ENCODE data around the gene NPY. TPM values are rescaled to one million over a fixed set of nuclear protein-coding genes. Genes with fewer than 3 reads are reported as not detected.
A peak's percentile ranks its signal among the peaks of the same experiment; 100 is the strongest.

The NPY gene
- total RNA-seq, 2 experiments from 2014 or later: not detected

- H3K27ac Mint-ChIP-seq: no peak overlapping the region
- H3K36me3 Mint-ChIP-seq (ENCODE audit: low read depth): peaks cover 2% of the 10 kb centered on the region
- peaks cover 51% of the 10 kb centered on the region for H3K27me3 Mint-ChIP-seq (ENCODE audit: low read depth)
- DNase-seq: no peak
- POLR2A ChIA-PET: no interaction called here
- no peaks in the 10 kb centered on the region for H3K9me3 Mint-ChIP-seq (ENCODE audit: insufficient read depth)
- H3K4me1 Mint-ChIP-seq (ENCODE audit: low read depth): peaks cover 17% of the 10 kb centered on the region
- H3K4me3 Mint-ChIP-seq: no peak overlapping the region
- ATAC-seq: no peak
- CTCF ChIA-PET: no interaction called here
Measured at GRCh38 chr7:24284699-24285506, 913 bp downstream of the NPY start.

GRCh38 chr7:24290004-24290641 lies 6.1 kb downstream of the NPY start:
- no peak overlapping the region for H3K27ac Mint-ChIP-seq
- CTCF ChIA-PET: interaction anchor here (0.5 to 1.9 kb wide), 15 partner anchors 8 to 803 kb away, joined by 3 to 14 read pairs (median 3); no protein-coding TSS in a partner anchor
- peaks cover 10% of the 10 kb centered on the region for H3K4me1 Mint-ChIP-seq (ENCODE audit: low read depth)
- no peak overlapping the region for H3K4me3 Mint-ChIP-seq
- POLR2A ChIA-PET: interaction anchor here (1.2 kb wide), 1 partner anchor 9 kb away, joined by 3 read pairs; no protein-coding TSS in a partner anchor
- peak; percentile 57 for DNase-seq
- H3K27me3 Mint-ChIP-seq (ENCODE audit: low read depth): peaks cover 29% of the 10 kb centered on the region
- no peaks in the 10 kb centered on the region for H3K9me3 Mint-ChIP-seq (ENCODE audit: insufficient read depth)
- no peaks in the 10 kb centered on the region for H3K36me3 Mint-ChIP-seq (ENCODE audit: low read depth)
- ATAC-seq: peak; percentile 89

GRCh38 chr7:24291271-24291670 lies 7.3 kb downstream of the NPY start:
- Mint-ChIP-seq H3K4me1 (ENCODE audit: low read depth) (peaks cover 7% of the 10 kb centered on the region), H3K4me3 (no peak overlapping the region), H3K36me3 (ENCODE audit: low read depth) (no peaks in the 10 kb centered on the region), H3K9me3 (ENCODE audit: insufficient read depth) (no peaks in the 10 kb centered on the region), H3K27me3 (ENCODE audit: low read depth) (peaks cover 20% of the 10 kb centered on the region), H3K27ac (no peak overlapping the region)
- ATAC-seq (no peak), DNase-seq (no peak)
- CTCF ChIA-PET: interaction anchor here (1.3 to 1.4 kb wide), 2 partner anchors 297 to 375 kb away, joined by 3 to 4 read pairs; no protein-coding TSS in a partner anchor
- POLR2A ChIA-PET: no interaction called here

GRCh38 chr7:24297362-24297761 lies 13.4 kb downstream of the NPY start:
- no peak for DNase-seq
- H3K9me3 Mint-ChIP-seq (ENCODE audit: insufficient read depth): no peaks in the 10 kb centered on the region
- H3K4me1 Mint-ChIP-seq (ENCODE audit: low read depth): no peaks in the 10 kb centered on the region
- CTCF ChIA-PET: no interaction called here
- POLR2A ChIA-PET: no interaction called here
- H3K4me3 Mint-ChIP-seq: no peak overlapping the region
- H3K36me3 Mint-ChIP-seq (ENCODE audit: low read depth): no peaks in the 10 kb centered on the region
- no peak overlapping the region for H3K27ac Mint-ChIP-seq
- no peak for ATAC-seq
- H3K27me3 Mint-ChIP-seq (ENCODE audit: low read depth): peaks cover 15% of the 10 kb centered on the region

GRCh38 chr7:24298696-24299095 lies 14.7 kb downstream of the NPY start:
- Mint-ChIP-seq H3K4me3 (no peak overlapping the region), H3K27me3 (ENCODE audit: low read depth) (peaks cover 18% of the 10 kb centered on the region), H3K27ac (no peak overlapping the region), H3K36me3 (ENCODE audit: low read depth) (no peaks in the 10 kb centered on the region), H3K9me3 (ENCODE audit: insufficient read depth) (no peaks in the 10 kb centered on the region), H3K4me1 (ENCODE audit: low read depth) (no peaks in the 10 kb centered on the region)
- DNase-seq: no peak
- POLR2A ChIA-PET: interaction anchor here (1.5 kb wide), 1 partner anchor 14 kb away, joined by 3 read pairs; no protein-coding TSS in a partner anchor
- CTCF ChIA-PET: no interaction called here
- no peak for ATAC-seq

- Mint-ChIP-seq H3K27ac (no peak overlapping the region), H3K36me3 (ENCODE audit: low read depth) (no peaks in the 10 kb centered on the region), H3K9me3 (ENCODE audit: insufficient read depth) (no peaks in the 10 kb centered on the region), H3K27me3 (ENCODE audit: low read depth) (peaks cover 18% of the 10 kb centered on the region), H3K4me3 (no peak overlapping the region), H3K4me1 (ENCODE audit: low read depth) (no peaks in the 10 kb centered on the region)
- POLR2A ChIA-PET: interaction anchor here (1.5 kb wide), 1 partner anchor 13 kb away, joined by 3 read pairs; no protein-coding TSS in a partner anchor
- no peak for DNase-seq
- CTCF ChIA-PET: no interaction called here
- ATAC-seq: no peak
Measured at GRCh38 chr7:24299192-24299591, 15.2 kb downstream of the NPY start.

- Mint-ChIP-seq H3K27ac (no peak overlapping the region), H3K4me1 (ENCODE audit: low read depth) (no peaks in the 10 kb centered on the region), H3K4me3 (no peak overlapping the region), H3K27me3 (ENCODE audit: low read depth) (peaks cover 20% of the 10 kb centered on the region), H3K9me3 (ENCODE audit: insufficient read depth) (no peaks in the 10 kb centered on the region), H3K36me3 (ENCODE audit: low read depth) (no peaks in the 10 kb centered on the region)
- DNase-seq (no peak), ATAC-seq (no peak)
- ChIA-PET POLR2A (no interaction called here), CTCF (no interaction called here)
Measured at GRCh38 chr7:24301703-24302102, 17.7 kb downstream of the NPY start.

- no peak for DNase-seq
- ChIA-PET POLR2A (no interaction called here), CTCF (no interaction called here)
- ATAC-seq: no peak
- Mint-ChIP-seq H3K4me3 (no peak overlapping the region), H3K9me3 (ENCODE audit: insufficient read depth) (no peaks in the 10 kb centered on the region), H3K4me1 (ENCODE audit: low read depth) (no peaks in the 10 kb centered on the region), H3K27ac (no peak overlapping the region), H3K27me3 (ENCODE audit: low read depth) (peaks cover 17% of the 10 kb centered on the region), H3K36me3 (ENCODE audit: low read depth) (no peaks in the 10 kb centered on the region)
Measured at GRCh38 chr7:24304494-24305095, 20.6 kb downstream of the NPY start.

DNA sequence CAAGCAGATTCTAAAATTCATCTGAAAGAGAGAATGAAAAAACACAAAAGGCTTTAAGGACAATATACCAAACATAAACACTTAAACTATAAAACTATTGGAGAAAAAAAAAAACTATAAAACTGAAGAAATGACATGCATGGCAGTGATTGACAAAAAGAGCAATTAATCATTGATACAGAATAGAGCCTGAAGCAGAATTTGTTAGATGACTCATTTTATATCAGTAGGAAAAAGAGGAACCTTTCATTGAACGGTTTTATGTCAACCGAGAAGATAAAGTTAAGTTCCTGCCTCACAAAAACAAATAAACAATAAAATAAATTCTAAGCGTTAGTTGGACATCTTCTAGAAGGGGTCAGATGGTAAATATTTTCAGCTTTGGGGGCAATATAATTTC lies 23.3 kb downstream of the NPY start:
- ATAC-seq (no peak), DNase-seq (no peak)
- no peaks in the 10 kb centered on the region for H3K36me3 Mint-ChIP-seq (ENCODE audit: low read depth)
- ChIA-PET CTCF (no interaction called here), POLR2A (no interaction called here)
- H3K27ac Mint-ChIP-seq: no peak overlapping the region
- peaks cover 19% of the 10 kb centered on the region for H3K27me3 Mint-ChIP-seq (ENCODE audit: low read depth)
- H3K9me3 Mint-ChIP-seq (ENCODE audit: insufficient read depth): no peaks in the 10 kb centered on the region
- no peak overlapping the region for H3K4me3 Mint-ChIP-seq
- no peaks in the 10 kb centered on the region for H3K4me1 Mint-ChIP-seq (ENCODE audit: low read depth)

DNA sequence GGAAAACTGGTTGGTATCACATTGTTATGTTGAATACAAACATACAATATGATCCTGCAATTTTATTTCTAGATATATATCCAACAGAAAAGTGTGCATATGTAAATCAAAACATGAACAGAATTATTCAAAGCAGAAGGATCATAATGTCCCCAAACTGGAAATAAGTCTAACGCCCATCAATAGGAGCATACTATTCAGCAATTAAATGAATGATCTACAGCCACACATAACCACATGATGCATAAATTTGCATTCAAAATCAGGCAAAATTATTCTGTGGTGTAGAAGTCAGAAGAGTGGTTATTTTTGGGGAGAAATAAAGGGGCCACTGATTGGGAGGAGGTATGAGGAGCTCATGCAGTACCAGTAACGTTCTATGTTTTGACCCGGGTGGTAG lies 28.6 kb downstream of the NPY start:
- peaks cover 14% of the 10 kb centered on the region for H3K27me3 Mint-ChIP-seq (ENCODE audit: low read depth)
- POLR2A ChIA-PET: interaction anchor here (1.5 kb wide), 1 partner anchor 13 kb away, joined by 3 read pairs; no protein-coding TSS in a partner anchor
- CTCF ChIA-PET: no interaction called here
- H3K4me3 Mint-ChIP-seq: no peak overlapping the region
- H3K36me3 Mint-ChIP-seq (ENCODE audit: low read depth): no peaks in the 10 kb centered on the region
- DNase-seq: no peak
- no peaks in the 10 kb centered on the region for H3K9me3 Mint-ChIP-seq (ENCODE audit: insufficient read depth)
- H3K4me1 Mint-ChIP-seq (ENCODE audit: low read depth): no peaks in the 10 kb centered on the region
- H3K27ac Mint-ChIP-seq: no peak overlapping the region
- ATAC-seq: no peak

- DNase-seq (no peak), ATAC-seq (no peak)
- Mint-ChIP-seq H3K27ac (no peak overlapping the region), H3K9me3 (ENCODE audit: insufficient read depth) (no peaks in the 10 kb centered on the region), H3K27me3 (ENCODE audit: low read depth) (peaks cover 11% of the 10 kb centered on the region), H3K4me3 (no peak overlapping the region), H3K36me3 (ENCODE audit: low read depth) (no peaks in the 10 kb centered on the region), H3K4me1 (ENCODE audit: low read depth) (no peaks in the 10 kb centered on the region)
- ChIA-PET CTCF (no interaction called here), POLR2A (interaction anchor here (0.7 kb wide), 1 partner anchor 12 kb away, joined by 3 read pairs; no protein-coding TSS in a partner anchor)
Measured at GRCh38 chr7:24313777-24314176, 29.8 kb downstream of the NPY start.

GRCh38 chr7:24316340-24316739 lies 32.4 kb downstream of the NPY start:
- ChIA-PET POLR2A (interaction anchor here (0.6 kb wide), 1 partner anchor 1644 kb away, joined by 3 read pairs; no protein-coding TSS in a partner anchor), CTCF (no interaction called here)
- Mint-ChIP-seq H3K9me3 (ENCODE audit: insufficient read depth) (no peaks in the 10 kb centered on the region), H3K27ac (no peak overlapping the region), H3K4me1 (ENCODE audit: low read depth) (no peaks in the 10 kb centered on the region), H3K27me3 (ENCODE audit: low read depth) (peaks cover 6% of the 10 kb centered on the region), H3K4me3 (no peak overlapping the region), H3K36me3 (ENCODE audit: low read depth) (no peaks in the 10 kb centered on the region)
- ATAC-seq (no peak), DNase-seq (no peak)

All from activated CD8-positive, alpha-beta T cell treated with anti-CD3 and anti-CD28 coated beads, Interleukin-2, amount 10 ng/mL, durations not matched to agents 7 days and 5 days (primary cell).